Choroid plexus epithelial cell (primary cell): ENCODE measurements around the gene FBN1.

Source experiments
- DNase-seq: peaks from one replicate; pipeline ENCODE4 v3.0.0-alpha.2; 2010; ENCODE audit warnings: low read depth
- H3K4me3 ChIP-seq: 2 replicates; pipeline ENCODE4 v1.5.1; 2011; ENCODE audit warnings: low read depth, mild to moderate bottlenecking, control low read depth, low read length, moderate library complexity
- CTCF ChIP-seq: conservative IDR thresholded peaks from 2 replicates; pipeline ENCODE4 v1.5.1; 2011; ENCODE audit warnings: low read depth, mild to moderate bottlenecking, control low read depth, inconsistent platforms, low read length, moderate library complexity

The FBN1 gene

GRCh38 chr15:48422401-48422800 is 223.1 kb downstream of the FBN1 start:
- TF ChIP-seq CTCF, result no peak
- no peak overlapping the region for H3K4me3 ChIP-seq
- DNase-seq, result no peak

- no peak overlapping the region for H3K4me3 ChIP-seq
- TF ChIP-seq CTCF, result no peak
- no peak for DNase-seq
Observed at GRCh38 chr15:48421362-48421761, 224.1 kb downstream of the FBN1 start.

GRCh38 chr15:48419896-48420295 is 225.6 kb downstream of the FBN1 start:
- no peak overlapping the region for H3K4me3 ChIP-seq
- no peak for DNase-seq
- no peak for TF ChIP-seq CTCF

- DNase-seq, result no peak
- H3K4me3 ChIP-seq, result no peak overlapping the region
- no peak for TF ChIP-seq CTCF
Observed at GRCh38 chr15:48418343-48418742, 227.2 kb downstream of the FBN1 start.

- DNase-seq, result no peak
- TF ChIP-seq CTCF, result no peak
Observed at GRCh38 chr15:48416301-48416700, 229.2 kb downstream of the FBN1 start.

GRCh38 chr15:48415036-48415886 is 230.2 kb downstream of the FBN1 start:
- DNase-seq, result no peak
- TF ChIP-seq CTCF, result no peak
- no peak overlapping the region for H3K4me3 ChIP-seq

More at GRCh38 chr15:48416301-48416700, 229.2 kb downstream of the FBN1 start:
- H3K4me3 ChIP-seq, result no peak overlapping the region

GRCh38 chr15:48414015-48414414 is 231.5 kb downstream of the FBN1 start:
- no peak overlapping the region for H3K4me3 ChIP-seq
- peak; percentile 55 for DNase-seq

More at GRCh38 chr15:48414015-48414414, 231.5 kb downstream of the FBN1 start:
- TF ChIP-seq CTCF, result no peak
